ENCODE measurements around the gene ITPRIPL2. TPM values are rescaled to one million over a fixed set of nuclear protein-coding genes. Genes with fewer than 3 reads are reported as not detected.

Gene ITPRIPL2
- total and polyA plus RNA-seq, 2 of the 4 experiments (the other 2 are of a cell fraction) = 9.2 to 11.1 TPM

GRCh38 chr16:19092653-19093410 lies 20.9 kb upstream of the ITPRIPL2 start (continued):
- TF ChIP-seq FOS (IDR thresholded peaks at IDR 0.05; ENCODE audit: low read depth, low read length) = no peak

DNA sequence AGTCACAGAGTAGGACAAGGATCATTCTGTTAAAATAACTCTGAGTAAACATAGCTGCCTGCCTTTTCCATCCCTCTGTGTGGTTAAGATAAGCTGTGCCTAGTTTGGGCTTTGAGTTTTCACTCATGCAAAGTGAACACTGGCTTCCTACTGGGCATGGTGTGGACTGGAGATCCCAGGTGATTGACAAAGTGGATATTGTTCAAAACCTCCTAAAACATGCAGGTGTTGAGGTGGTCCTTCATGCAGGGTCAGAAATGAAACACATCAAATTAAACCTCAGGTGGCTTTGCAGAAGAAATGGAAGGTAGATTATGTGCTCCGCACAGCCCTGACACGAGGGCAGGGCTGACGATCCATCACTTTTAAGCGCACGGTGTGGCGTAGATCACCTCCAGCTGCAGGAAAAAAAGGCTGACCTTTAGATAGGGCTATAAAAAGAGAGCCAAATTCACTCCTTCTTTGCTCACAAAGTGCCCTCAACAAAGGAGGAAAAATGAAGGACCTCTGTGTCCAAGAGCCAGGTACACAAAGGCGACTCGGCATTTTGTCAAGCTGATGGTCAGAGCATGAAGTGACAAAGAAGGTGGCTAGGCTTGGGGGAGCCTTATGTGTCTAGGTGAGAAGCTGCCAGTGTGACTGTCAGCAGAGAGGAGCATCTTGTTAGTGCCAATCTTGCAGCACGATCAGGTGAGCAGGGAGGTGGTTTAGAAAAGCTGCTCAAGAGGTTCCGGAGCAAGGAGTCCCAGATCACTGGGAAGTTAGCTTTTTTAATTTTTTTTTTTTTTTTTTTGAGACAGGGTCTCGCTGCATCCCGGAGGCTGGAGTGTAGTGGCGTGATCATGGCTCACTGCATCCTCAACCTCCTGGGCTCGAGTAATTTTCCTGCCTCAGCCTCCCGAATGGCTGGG lies 19.9 kb upstream of the ITPRIPL2 start:
- Histone ChIP-seq H3K14ac (replicated peaks; ENCODE audit: low read depth, low read length) (no peak overlapping the region), H4K8ac (ENCODE audit: low read depth in 2 of 2, low read length in 2 of 2) (no peak overlapping the region), H2BK15ac (ENCODE audit: low read depth, low read length) (no peak overlapping the region), H3K4me3 (ENCODE audit: insufficient read depth, low read depth, low read length) (no peak overlapping the region), H3K27me3 (ENCODE audit: control insufficient read depth, insufficient read depth, low read length) (no peaks in the 10 kb centered on the region), H2AFZ (replicated peaks; ENCODE audit: low read length, poor library complexity) (peak overlapping the region; percentile 34), H2AK5ac (ENCODE audit: low read depth, low read length) (peak overlapping the region; percentile 19; the same call in 1 of the 2 replicates), H3K18ac (ENCODE audit: low read depth, low read length) (no peak overlapping the region), H4K20me1 (ENCODE audit: insufficient read depth, low read length) (no peaks in the 10 kb centered on the region), H3K4ac (ENCODE audit: low read depth, low read length) (peak overlapping the region; percentile 59; the same call in 1 of the 2 replicates), H2AK9ac (replicated peaks; ENCODE audit: low read depth, low read length, poor library complexity) (no peak overlapping the region), H4K91ac (ENCODE audit: insufficient read depth, low read depth, low read length) (no peak overlapping the region), H2BK120ac (ENCODE audit: low read depth, low read length) (peak overlapping the region; percentile 38; the same call in 1 of the 2 replicates), H2BK20ac (ENCODE audit: low read depth, low read length) (no peak overlapping the region), H3K56ac (ENCODE audit: extremely low read depth, insufficient read depth, low read length) (no peak overlapping the region), H3K9ac (ENCODE audit: low read depth, low read length) (no peak overlapping the region), H3K4me2 (ENCODE audit: low read depth, low read length) (no peak overlapping the region), H3K79me1 (ENCODE audit: low read depth in 1 of 2, low read length in 2 of 2) (no peaks in the 10 kb centered on the region), H3K36me3 (ENCODE audit: control insufficient read depth, insufficient read depth, low read length) (no peaks in the 10 kb centered on the region), H3K23ac (ENCODE audit: low read depth, low read length) (no peak overlapping the region), H3K9me3 (ENCODE audit: control insufficient read depth, insufficient read depth, low read length) (peaks cover 5% of the 10 kb centered on the region), H3K27ac (ENCODE audit: insufficient read depth, low read length) (no peak overlapping the region), H3K4me1 (ENCODE audit: control insufficient read depth, insufficient read depth, low read length) (peaks cover 4% of the 10 kb centered on the region; the same call in 1 of the 2 replicates), H2BK5ac (ENCODE audit: low read depth, low read length, poor library complexity, severe bottlenecking) (no peak overlapping the region), H4K5ac (ENCODE audit: low read depth, low read length) (no peak overlapping the region), H3K9me1 (ENCODE audit: insufficient read depth, low read length) (peaks cover 2% of the 10 kb centered on the region)
- in situ Hi-C loops (cut with MboI; ENCODE audit: low sequenced_read_pairs) = no loop called here
- ChIA-PET POLR2A (ENCODE audit: unreplicated experiment) (interaction anchor here (0.6 kb wide), 1 partner anchor 88 kb away, joined by 13 read pairs; no protein-coding TSS in a partner anchor), CTCF (interaction anchor here (0.6 to 1.7 kb wide), 3 partner anchors 22 to 579 kb away, joined by 3 read pairs; no protein-coding TSS in a partner anchor)
- ATAC-seq (ENCODE audit: low read depth) (no peak), DNase-seq (no peak)
- intact Hi-C loops (cut with micrococcal nuclease) = loop anchor here (2.0 kb wide), 1 partner anchor 13 kb away; no protein-coding TSS in a partner anchor
- dilution Hi-C loops (cut with HindIII; ENCODE audit: low sequenced_read_pairs, unreplicated experiment) = no loop called here
- BruUV-seq (replicated peaks) = no TSS peak
- TF ChIP-seq MAFK (IDR thresholded peaks at IDR 0.05; ENCODE audit: low read depth, low read length) (no peak), FOS (IDR thresholded peaks at IDR 0.05; ENCODE audit: low read depth, low read length) (no peak), RFX5 (IDR thresholded peaks at IDR 0.05; ENCODE audit: low read depth, low read length) (no peak), CHD1 (IDR thresholded peaks at IDR 0.05; ENCODE audit: low read depth, low read length) (no peak), SMC3 (IDR thresholded peaks at IDR 0.05; ENCODE audit: low read depth, low read length) (no peak), NFE2L2 (IDR thresholded peaks at IDR 0.05; ENCODE audit: low read depth, low read length) (no peak)
- 100% methylated on average over 2 of the region's 15 CpGs; no CpG with 5 or more reads in 1 of the 2 experiments for WGBS, 2 experiments (ENCODE audit: extremely low coverage in 2 of 2, insufficient read length in 1 of 2)
